Measurements from ENCODE around the gene MCAT.

MCAT gene

DNA sequence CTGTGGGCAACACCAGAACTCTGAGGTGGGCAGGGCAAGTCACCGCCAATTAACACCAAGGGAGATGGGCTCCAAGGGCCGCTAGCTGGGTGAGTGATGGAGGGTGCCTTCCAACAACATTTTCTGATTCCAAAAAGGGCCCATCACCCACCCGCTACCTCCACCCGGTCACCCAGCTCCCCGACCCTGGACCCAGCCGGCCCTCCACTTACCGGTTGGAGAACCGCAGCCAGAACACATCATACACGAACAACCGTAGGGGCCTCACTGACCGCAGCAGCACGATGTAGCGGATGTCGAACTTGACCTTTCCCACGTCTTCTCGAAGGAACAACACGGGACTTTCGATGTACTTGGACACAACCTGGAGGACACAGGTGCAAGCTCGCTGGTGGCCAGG, 29.0 kb upstream of the MCAT start:
- no peak for DNase-seq (ENCODE audit: low read depth)

DNA sequence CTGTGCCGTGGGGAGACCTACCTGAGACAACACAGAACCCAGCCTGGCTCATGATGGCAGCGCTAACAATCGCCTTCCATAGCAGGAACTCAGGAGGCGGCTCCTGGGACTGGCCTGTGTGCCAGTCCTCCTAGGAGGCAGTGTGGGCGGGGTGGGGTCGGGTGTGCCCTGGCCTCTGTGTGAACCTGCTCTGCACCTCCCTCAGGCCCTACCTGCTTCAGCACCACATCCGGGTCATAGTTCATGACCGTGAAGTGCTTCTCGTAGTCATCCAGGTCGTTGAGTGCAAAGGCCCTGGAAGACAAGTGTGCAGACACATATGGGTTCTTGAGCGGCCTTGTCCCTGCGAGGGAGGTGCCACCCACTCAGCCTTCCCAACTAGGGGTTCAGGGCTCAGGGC, 28.4 kb upstream of the MCAT start:
- DNase-seq (ENCODE audit: low read depth) = no peak

- no peak for DNase-seq (ENCODE audit: low read depth)
Observed at GRCh38 chr22:43171019-43171491, 27.9 kb upstream of the MCAT start.

GRCh38 chr22:43170131-43170480, 26.9 kb upstream of the MCAT start:
- no peak for DNase-seq (ENCODE audit: low read depth)

DNA sequence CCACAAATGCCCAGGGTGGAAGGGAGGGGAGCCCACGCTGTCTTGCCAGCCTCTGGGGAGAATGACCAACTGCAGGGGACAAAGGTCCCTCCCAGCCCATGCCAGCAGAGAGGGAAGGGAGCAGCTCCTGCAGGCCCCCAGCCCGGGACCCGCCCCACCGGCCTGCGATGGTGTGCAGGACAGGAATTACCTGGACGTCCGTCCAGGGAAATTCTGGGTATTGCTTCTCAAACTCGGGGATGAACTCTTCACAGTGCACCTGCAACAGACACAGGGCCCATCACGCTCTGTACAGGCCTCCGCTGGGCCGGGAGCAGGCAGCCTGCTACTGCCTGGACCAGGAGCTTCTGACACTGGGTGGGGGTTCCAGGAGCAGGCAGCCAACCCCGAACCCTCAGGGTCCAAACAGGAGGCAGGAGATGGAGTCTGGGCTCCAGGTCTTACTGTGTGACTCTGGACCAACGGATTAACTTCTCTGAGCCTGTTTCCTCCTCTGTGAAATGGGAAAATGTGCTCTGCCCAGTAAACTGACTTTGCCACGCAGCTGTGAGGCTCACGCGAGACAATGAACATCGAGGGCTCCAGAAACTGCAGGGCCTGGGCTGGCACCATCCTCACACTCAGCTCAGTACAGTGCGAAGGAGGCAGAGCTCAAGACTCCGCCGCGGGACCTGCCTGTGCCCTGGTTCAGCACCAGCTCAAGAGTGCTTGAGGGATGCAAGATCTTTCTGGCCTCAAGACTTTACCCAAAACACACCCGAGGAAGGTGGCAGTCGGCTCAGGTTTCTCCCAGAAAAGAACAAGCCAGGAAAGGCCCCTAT, 26.3 kb upstream of the MCAT start:
- DNase-seq (ENCODE audit: low read depth) = no peak

DNA sequence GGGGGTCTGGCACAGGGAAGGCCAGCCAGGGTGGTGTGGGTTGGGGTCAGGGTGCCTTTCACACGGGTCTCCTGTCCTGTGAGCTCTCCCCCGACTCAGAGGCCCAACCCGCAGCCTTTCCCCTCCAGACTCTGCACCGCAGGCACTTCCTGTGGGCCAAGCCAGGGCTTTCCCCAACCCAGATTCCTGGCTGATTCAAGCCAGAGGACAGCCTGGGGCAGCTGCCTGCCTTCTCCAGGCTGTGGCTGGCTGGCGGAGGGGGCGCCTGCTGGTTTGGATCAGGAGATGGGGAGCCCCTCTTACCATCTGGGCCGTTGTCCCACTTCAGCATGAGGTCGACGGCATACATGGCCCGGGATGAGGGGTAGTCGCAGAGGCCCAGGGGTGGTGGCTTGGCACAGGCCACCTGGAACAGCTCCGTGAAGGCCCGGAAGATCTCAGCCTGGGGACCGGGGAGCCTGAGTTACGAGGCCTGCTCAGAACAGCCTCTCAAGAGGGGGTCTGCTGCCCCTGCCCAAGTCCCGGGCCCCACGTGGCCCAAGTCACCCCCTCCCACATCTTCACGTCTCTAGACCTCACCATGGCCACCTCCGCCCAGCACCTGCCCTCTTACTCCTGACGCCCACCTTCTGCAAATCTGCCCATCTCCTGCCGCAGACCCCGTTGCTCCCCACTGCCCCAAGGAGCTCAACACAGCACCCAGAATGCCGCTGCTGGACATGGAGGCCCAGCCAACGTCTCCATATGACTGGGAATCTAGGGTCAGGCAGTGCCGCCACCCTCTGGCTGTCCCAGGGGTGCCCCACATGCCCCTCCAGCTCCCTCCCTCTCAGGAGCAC, 25.5 kb upstream of the MCAT start:
- no peak for DNase-seq (ENCODE audit: low read depth)

- no peak for DNase-seq (ENCODE audit: low read depth)
Observed at GRCh38 chr22:43167001-43167589, 23.9 kb upstream of the MCAT start.

GRCh38 chr22:43166132-43166930, 23.1 kb upstream of the MCAT start:
- DNase-seq (ENCODE audit: low read depth) = no peak

GRCh38 chr22:43164636-43165035, 21.4 kb upstream of the MCAT start:
- DNase-seq (ENCODE audit: low read depth) = no peak

DNA sequence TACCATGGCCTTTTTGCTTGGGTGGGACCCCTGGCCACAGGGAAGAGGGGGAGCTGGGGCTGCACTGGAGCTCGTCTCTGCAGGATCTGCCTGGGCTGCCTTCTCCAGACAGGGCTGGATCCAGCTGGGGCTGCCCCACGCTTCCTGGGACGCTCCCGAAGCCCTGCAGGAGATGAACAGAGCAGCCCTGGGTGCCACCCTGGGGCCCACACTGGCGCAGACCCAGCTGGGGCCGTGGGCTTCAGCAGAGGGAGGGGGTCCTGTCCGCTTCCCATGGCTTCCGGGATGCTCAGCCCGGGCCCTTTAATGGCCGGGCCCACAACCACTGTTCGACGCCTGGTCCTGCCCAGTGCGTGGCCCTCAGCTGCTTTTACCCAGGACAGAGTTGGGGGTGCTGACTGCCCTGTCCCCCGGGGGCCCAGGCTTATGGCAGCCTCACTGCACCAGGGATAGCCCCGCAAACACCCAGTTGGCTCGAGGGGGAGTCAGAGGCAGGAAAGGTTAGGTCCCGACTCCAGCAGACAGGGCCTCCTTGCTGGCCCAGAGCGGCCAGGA, 20.1 kb upstream of the MCAT start:
- no peak for DNase-seq (ENCODE audit: low read depth)

- DNase-seq (ENCODE audit: low read depth) = no peak
Observed at GRCh38 chr22:43162412-43163150, 19.4 kb upstream of the MCAT start.

GRCh38 chr22:43160497-43161126, 17.4 kb upstream of the MCAT start:
- DNase-seq (ENCODE audit: low read depth) = no peak

GRCh38 chr22:43159484-43160178, 16.4 kb upstream of the MCAT start:
- DNase-seq (ENCODE audit: low read depth) = no peak

DNA sequence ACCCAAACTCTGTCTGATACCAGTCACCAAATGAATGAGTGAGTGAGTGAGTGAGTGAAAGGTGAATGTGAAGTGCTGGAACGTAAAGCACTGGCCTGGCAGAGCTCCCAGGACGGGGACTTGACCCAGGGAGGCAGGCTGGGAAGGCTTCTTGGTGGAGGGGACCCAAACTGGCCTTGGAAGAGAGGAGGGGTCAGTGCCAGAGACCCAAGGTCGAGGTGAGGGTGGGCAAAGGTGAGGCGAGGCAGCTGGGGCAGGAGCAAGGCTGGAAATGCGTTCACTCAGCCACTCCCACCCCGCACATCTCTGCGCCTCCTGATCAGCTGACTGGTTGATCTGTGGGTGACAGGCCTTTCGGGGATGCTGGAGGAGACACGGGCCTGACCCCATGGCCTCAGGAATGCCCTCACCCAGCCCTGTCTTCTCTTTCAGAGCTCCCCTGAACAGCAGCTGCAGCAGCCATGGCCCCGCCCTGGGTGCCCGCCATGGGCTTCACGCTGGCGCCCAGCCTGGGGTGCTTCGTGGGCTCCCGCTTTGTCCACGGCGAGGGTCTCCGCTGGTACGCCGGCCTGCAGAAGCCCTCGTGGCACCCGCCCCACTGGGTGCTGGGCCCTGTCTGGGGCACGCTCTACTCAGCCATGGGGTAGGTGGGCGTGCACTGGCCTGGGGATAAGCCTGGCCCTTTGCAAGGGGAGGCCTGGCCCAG, 15.7 kb upstream of the MCAT start:
- no peak for DNase-seq (ENCODE audit: low read depth)

- no peak for DNase-seq (ENCODE audit: low read depth)
Observed at GRCh38 chr22:43157874-43158546, 14.8 kb upstream of the MCAT start.

- DNase-seq (ENCODE audit: low read depth) = no peak
Observed at GRCh38 chr22:43156413-43156812, 13.2 kb upstream of the MCAT start.

- DNase-seq (ENCODE audit: low read depth) = no peak
Observed at GRCh38 chr22:43155789-43156188, 12.6 kb upstream of the MCAT start.

DNA sequence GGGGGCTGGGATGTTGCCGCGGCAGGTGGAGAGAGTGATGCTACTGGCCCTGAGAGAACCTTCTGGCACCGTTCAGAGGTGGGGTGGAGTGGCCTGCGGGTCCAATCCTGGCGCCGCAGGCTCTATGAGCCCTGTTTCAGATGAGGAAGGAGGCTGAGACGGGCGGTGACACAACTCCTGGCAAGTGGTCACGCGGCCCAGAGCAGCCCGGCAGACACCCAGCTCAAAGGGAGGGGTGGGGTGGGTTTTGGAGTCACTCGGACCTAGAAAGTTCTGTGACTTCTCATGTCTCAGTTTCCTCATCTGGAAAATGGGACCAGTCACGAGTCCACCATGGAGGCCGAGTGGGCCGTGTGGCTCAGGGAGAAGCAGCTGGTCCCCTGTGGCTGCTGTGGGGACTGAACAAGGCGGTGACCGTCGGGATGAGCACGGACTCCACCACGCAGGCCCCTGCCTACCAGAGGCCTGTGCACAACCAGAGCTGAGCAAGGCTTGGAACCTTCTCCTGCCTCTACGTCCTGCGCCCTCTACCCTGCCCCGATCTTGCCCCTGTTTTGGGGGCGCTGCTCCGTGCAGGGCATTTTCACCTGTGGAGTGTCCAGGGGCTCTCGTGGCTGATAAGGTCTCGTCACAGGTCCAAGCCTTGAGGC, 11.8 kb upstream of the MCAT start:
- no peak for DNase-seq (ENCODE audit: low read depth)
